WERI-Rb-1 (cell line): ENCODE data around the gene PANK4.

Experiments used
- DNase-seq: peaks from one replicate; pipeline ENCODE4 v3.0.0-alpha.2; 2020
- H3K27ac ChIP-seq: fragments of 250-450 bp; sonication (Bioruptor Pico); 2 replicates; pipeline ENCODE4 v1.5.1; 2020; ENCODE audit warnings: mild to moderate bottlenecking, moderate library complexity
- H3K27me3 ChIP-seq: fragments of 250-450 bp; sonication (Bioruptor Pico); 2 replicates; pipeline ENCODE4 v1.5.1; 2021; ENCODE audit warnings: mild to moderate bottlenecking, low read depth, moderate library complexity; ENCODE audit not compliant: insufficient read depth, severe bottlenecking
- H3K36me3 ChIP-seq: fragments of 250-450 bp; sonication (Bioruptor Pico); 2 replicates; pipeline ENCODE4 v1.5.1; 2020; ENCODE audit warnings: mild to moderate bottlenecking, moderate library complexity
- H3K4me3 ChIP-seq: 2 replicates; pipeline ENCODE4 v1.5.1; 2011; ENCODE audit warnings: low read depth, mild to moderate bottlenecking, control low read depth, low read length
- H3K9me3 ChIP-seq: fragments of 250-450 bp; sonication (Bioruptor Pico); 2 replicates; pipeline ENCODE4 v1.5.1; 2021; ENCODE audit warnings: mild to moderate bottlenecking, moderate library complexity; ENCODE audit not compliant: severe bottlenecking
- CTCF ChIP-seq: IDR thresholded peaks from 2 replicates; pipeline ENCODE4 v1.5.1; 2011; ENCODE audit warnings: low read depth, mild to moderate bottlenecking, control low read depth, inconsistent platforms, low read length

The PANK4 gene

GRCh38 chr1:2522230-2522629 lies 4.2 kb downstream of the PANK4 start:
- DNase-seq, result no peak
- peaks cover 70% of the 10 kb centered on the region for H3K36me3 ChIP-seq
- H3K27me3 ChIP-seq, result no peaks in the 10 kb centered on the region
- H3K4me3 ChIP-seq, result no peak overlapping the region
- no peak for TF ChIP-seq CTCF
- no peak overlapping the region for H3K27ac ChIP-seq
- H3K9me3 ChIP-seq, result no peaks in the 10 kb centered on the region

- no peak for TF ChIP-seq CTCF
- H3K27me3 ChIP-seq, result no peaks in the 10 kb centered on the region
- H3K27ac ChIP-seq, result no peak overlapping the region
- H3K36me3 ChIP-seq, result peaks cover 82% of the 10 kb centered on the region
- no peak overlapping the region for H3K4me3 ChIP-seq
- no peak for DNase-seq
- H3K9me3 ChIP-seq, result no peaks in the 10 kb centered on the region
Measured at GRCh38 chr1:2520806-2521205, 5.6 kb downstream of the PANK4 start.

- DNase-seq, result no peak
- TF ChIP-seq CTCF, result no peak
- no peaks in the 10 kb centered on the region for H3K27me3 ChIP-seq
- H3K9me3 ChIP-seq, result no peaks in the 10 kb centered on the region
- H3K4me3 ChIP-seq, result no peak overlapping the region
- no peak overlapping the region for H3K27ac ChIP-seq
- H3K36me3 ChIP-seq, result peaks cover 82% of the 10 kb centered on the region
Measured at GRCh38 chr1:2520206-2520605, 6.2 kb downstream of the PANK4 start.

GRCh38 chr1:2519729-2520128 lies 6.7 kb downstream of the PANK4 start:
- Histone ChIP-seq H3K27ac (no peak overlapping the region), H3K4me3 (no peak overlapping the region), H3K9me3 (no peaks in the 10 kb centered on the region), H3K36me3 (peaks cover 82% of the 10 kb centered on the region), H3K27me3 (no peaks in the 10 kb centered on the region)
- DNase-seq, result no peak
- no peak for TF ChIP-seq CTCF

- Histone ChIP-seq H3K4me3 (no peak overlapping the region), H3K9me3 (no peaks in the 10 kb centered on the region), H3K27me3 (no peaks in the 10 kb centered on the region), H3K36me3 (peaks cover 80% of the 10 kb centered on the region), H3K27ac (no peak overlapping the region)
- DNase-seq, result no peak
- TF ChIP-seq CTCF, result no peak
Measured at GRCh38 chr1:2519029-2519685, 7.2 kb downstream of the PANK4 start.

GRCh38 chr1:2518528-2518927 lies 7.9 kb downstream of the PANK4 start:
- H3K9me3 ChIP-seq, result no peaks in the 10 kb centered on the region
- H3K4me3 ChIP-seq, result no peak overlapping the region
- no peak for TF ChIP-seq CTCF
- no peak for DNase-seq
- no peak overlapping the region for H3K27ac ChIP-seq
- H3K36me3 ChIP-seq, result peaks cover 80% of the 10 kb centered on the region
- no peaks in the 10 kb centered on the region for H3K27me3 ChIP-seq
